ACHN (cell line): ENCODE measurements around the gene AGAP1.
"Not testable (repeated sequence)": the region's sequence is repeated elsewhere in the genome, so short reads cannot be mapped to it uniquely, and the experiment has no call there.

Experiments
- DNase-seq: peaks from one replicate; pipeline ENCODE4 v3.0.0-alpha.2; 2015
- in situ Hi-C: cut with HindIII; loops from 2 replicates; pipeline ENCODE4 v1.10.0; 2017; ENCODE audit warnings: low sequenced_read_pairs, low pct_ligation_motif_present, low pct_unique_long_range_greater_than_20kb

Gene AGAP1

GRCh38 chr2:235592836-235593235, 99.0 kb downstream of the AGAP1 start:
- DNase-seq, result no peak
- in situ Hi-C loops, result no loop called here

GRCh38 chr2:235594041-235594440, 100.2 kb downstream of the AGAP1 start:
- DNase-seq, result peak; percentile 83
- in situ Hi-C loops, result no loop called here

- in situ Hi-C loops, result no loop called here
- DNase-seq, result no peak
Observed at GRCh38 chr2:235594964-235595363, 101.1 kb downstream of the AGAP1 start.

GRCh38 chr2:235595422-235596010, 101.7 kb downstream of the AGAP1 start:
- peak; percentile 73 for DNase-seq
- in situ Hi-C loops, result no loop called here

- in situ Hi-C loops, result no loop called here
- no peak for DNase-seq
Observed at GRCh38 chr2:235596272-235596671, 102.4 kb downstream of the AGAP1 start.

GRCh38 chr2:235597081-235597615, 103.3 kb downstream of the AGAP1 start:
- in situ Hi-C loops, result no loop called here
- no peak for DNase-seq

GRCh38 chr2:235598026-235598425, 104.2 kb downstream of the AGAP1 start:
- in situ Hi-C loops, result no loop called here
- no peak for DNase-seq

GRCh38 chr2:235598532-235599531, 105.0 kb downstream of the AGAP1 start:
- DNase-seq, result no peak
- in situ Hi-C loops, result no loop called here

GRCh38 chr2:235599596-235600338, 105.9 kb downstream of the AGAP1 start:
- in situ Hi-C loops, result no loop called here
- no peak for DNase-seq

GRCh38 chr2:235600406-235600805, 106.6 kb downstream of the AGAP1 start:
- DNase-seq, result no peak
- in situ Hi-C loops, result no loop called here

- in situ Hi-C loops, result no loop called here
Observed at GRCh38 chr2:235600926-235601325, 107.1 kb downstream of the AGAP1 start.

GRCh38 chr2:235601960-235602704, 108.3 kb downstream of the AGAP1 start:
- in situ Hi-C loops, result no loop called here
- no peak for DNase-seq

More at GRCh38 chr2:235600926-235601325, 107.1 kb downstream of the AGAP1 start:
- DNase-seq, result no peak

GRCh38 chr2:235602971-235603370, 109.1 kb downstream of the AGAP1 start:
- in situ Hi-C loops, DNase-seq: not testable (repeated sequence)

- DNase-seq, result no peak
- in situ Hi-C loops, result no loop called here
Observed at GRCh38 chr2:235603659-235604058, 109.8 kb downstream of the AGAP1 start.

GRCh38 chr2:235605312-235606003, 111.6 kb downstream of the AGAP1 start:
- DNase-seq, result no peak
- in situ Hi-C loops, result no loop called here

- in situ Hi-C loops, result no loop called here
- no peak for DNase-seq
Observed at GRCh38 chr2:235606004-235606715, 112.3 kb downstream of the AGAP1 start.

GRCh38 chr2:235607546-235608199, 113.8 kb downstream of the AGAP1 start:
- no peak for DNase-seq
- in situ Hi-C loops, result no loop called here
